Activated gamma-delta T cell (primary cell): ENCODE results near the gene ITGA7.

Experiments used
- DNase-seq: peaks from one replicate; lab custom pipeline; 2025; lab: John Stamatoyannopoulos, UW

ITGA7 gene

DNA sequence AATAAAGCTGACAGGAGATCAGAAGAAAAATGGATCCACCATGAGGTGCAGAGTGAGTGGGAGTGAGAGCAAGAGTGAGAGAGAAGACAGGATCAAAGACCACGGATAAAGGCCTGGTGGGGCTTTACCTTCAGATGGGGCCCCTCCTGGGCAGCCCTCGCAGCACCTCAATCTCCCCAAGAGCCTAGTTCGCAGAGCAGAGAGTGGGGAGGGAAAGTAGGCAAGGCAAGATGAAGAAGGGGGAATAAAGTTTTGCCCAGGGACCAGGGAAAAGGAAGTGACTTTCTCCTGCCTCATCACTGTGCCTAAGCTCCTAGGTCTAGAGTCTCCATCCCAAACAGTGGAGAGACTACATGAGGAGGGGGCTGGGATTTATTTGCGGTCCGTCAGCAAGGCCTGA, 60.7 kb downstream of the ITGA7 start:
- DNase-seq = no peak

DNA sequence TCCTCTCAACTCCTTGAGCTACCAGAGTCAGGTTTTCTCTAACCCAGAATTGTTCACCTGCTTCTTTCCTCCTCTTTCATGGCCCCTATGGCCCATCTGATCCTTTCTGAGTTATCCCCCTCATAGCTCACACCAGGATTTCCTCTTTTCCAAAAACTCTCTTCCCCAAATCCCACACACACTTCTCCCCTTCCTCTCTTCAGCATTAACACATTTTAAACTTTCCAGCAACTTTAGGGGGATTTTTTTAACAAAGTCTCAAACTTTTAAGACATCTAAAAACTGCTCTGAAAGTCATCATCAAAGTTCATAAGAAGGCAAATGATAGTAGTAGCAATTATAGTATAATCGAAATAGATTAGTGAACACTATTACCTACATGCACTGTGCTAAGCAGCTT, 63.1 kb downstream of the ITGA7 start:
- no peak for DNase-seq

DNA sequence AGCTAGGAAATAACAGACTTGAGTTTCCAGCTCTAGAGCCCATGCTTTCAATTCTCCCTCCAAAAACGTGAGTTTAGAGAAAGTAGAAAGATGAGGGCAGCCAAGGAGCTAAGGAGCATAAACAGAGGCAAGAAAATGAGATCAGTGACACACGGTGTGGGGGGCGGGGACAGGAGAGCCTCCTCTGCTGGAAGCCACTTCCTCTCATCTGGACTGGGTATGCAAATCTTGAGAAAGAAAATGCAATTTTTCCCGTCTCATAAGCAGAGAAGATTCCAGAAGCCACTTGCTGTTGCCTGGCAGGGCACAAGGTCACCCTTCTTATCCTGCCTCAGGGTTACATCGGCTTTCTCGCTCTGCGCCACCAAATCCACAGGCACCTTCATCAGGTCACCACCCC, 65.0 kb downstream of the ITGA7 start:
- no peak for DNase-seq

DNA sequence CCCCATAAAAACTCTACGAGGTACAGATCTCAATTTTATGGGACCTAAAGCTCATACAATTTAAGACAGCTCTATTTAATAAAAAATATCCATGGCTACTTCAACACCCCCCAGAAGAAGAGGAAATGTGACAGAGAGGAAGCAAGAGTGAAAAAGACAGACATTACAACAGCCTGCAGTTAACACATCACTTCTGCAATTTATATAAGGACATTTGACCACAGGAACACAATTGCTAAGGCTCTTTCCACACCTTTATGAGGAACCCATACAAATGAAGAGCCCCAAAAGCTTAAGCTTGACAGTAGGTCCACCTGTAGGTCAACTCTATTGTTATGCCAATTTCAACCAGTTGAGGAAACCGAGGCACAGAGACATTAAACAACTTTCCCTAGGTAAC, 65.4 kb downstream of the ITGA7 start:
- no peak for DNase-seq

DNA sequence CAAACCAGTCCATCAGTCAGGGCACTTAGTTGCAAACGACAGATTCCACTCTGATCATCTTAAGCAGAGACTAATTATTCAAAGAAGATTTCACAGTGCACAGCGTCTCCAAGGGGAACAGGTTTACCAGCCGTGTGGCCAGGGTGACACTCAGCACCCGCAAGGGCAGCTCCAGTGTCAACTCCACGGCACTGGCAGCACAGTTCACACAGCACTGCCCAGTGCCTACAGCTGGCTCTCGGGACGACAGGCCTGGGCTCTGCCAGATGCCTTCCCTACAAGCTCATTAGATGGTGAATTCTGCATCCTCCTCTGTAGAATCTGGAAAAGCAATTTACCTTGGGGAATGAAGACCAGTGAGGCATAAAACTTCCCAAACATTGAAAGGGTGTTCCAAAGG, 66.1 kb downstream of the ITGA7 start:
- no peak for DNase-seq

DNA sequence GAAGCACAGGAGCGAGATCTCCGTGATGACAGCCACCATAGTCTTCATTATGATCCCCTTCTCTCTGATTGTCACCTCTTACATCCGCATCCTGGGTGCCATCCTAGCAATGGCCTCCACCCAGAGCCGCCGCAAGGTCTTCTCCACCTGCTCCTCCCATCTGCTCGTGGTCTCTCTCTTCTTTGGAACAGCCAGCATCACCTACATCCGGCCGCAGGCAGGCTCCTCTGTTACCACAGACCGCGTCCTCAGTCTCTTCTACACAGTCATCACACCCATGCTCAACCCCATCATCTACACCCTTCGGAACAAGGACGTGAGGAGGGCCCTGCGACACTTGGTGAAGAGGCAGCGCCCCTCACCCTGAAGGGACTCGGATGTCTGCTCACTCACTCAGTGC, 70.2 kb downstream of the ITGA7 start:
- DNase-seq = no peak

DNA sequence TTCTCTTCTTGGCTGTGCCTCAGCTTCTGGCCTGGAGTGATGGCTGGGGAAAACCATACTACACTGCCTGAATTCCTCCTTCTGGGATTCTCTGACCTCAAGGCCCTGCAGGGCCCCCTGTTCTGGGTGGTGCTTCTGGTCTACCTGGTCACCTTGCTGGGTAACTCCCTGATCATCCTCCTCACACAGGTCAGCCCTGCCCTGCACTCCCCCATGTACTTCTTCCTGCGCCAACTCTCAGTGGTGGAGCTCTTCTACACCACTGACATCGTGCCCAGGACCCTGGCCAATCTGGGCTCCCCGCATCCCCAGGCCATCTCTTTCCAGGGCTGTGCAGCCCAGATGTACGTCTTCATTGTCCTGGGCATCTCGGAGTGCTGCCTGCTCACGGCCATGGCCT, 70.9 kb downstream of the ITGA7 start, which contains the start of gene OR10P1:
Gene OR10P1 (plus strand): TSS at position 40 of the 400 bp plus-strand sequence. CDS start 0 bp downstream, at position 40.
- no peak for DNase-seq

DNA sequence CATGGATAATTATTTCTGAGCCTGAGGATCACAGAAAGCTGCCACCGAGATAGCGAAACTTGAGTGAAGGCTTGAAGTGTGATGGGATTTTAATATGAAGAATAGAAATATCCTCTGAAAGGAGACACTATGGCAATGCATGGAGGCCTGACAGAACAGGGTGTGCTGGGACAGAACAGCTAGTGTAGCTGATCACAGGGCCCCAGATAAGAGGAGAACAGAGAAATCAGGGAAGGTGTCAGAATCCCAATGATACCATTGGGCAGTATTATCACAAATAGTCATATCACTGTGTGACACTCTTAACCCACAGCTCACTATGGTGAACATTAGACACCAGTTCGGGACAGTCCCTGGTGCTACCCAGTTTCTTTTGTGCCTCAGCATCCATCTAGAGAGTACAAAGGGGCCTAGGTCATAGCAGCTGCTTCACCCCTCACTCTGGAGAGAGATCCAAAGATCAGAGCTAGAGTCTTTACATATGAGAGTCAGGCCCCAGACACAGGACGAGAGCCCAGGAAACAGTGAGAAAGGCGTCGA, 71.5 kb downstream of the ITGA7 start:
- DNase-seq = no peak
